Activated T-helper 1 cell treated with anti-CD3 and anti-CD28 coated beads, Interleukin-2, amount 50 U/mL, for 16 hours (primary cell): ENCODE data around the gene N4BP3.

Experiments used
- DNase-seq, 2 donors: peaks; one replicate each; pipeline ENCODE4 v3.0.0-alpha.2; 2020; ENCODE audit warnings: low read depth in 1 of 2, low spot score in 1 of 2

The N4BP3 gene

DNA sequence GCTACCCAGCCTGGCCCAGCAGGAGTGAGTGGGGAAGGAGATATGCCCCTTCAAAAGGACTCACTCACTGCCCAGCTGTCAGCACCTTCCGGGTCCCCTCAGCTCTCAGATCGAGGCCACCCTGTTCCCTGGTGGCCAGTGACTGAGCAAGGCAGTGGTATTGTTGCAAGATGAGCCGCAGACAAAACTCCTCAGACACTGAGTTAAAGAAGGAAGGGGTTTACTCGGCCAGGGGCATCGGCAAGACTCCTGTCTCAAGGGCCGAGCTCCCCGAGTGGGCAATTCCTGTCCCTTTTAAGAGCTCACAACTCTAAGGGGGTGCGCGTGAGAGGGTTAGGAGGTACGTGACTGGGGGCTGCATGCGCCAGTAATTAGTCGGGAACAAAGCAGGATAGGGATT is 9.7 kb upstream of the N4BP3 start:
- no peak for DNase-seq

- no peak for DNase-seq
Observed at GRCh38 chr5:178104492-178104891, 8.8 kb upstream of the N4BP3 start.

GRCh38 chr5:178106086-178106485 is 7.2 kb upstream of the N4BP3 start:
- DNase-seq: no peak

DNA sequence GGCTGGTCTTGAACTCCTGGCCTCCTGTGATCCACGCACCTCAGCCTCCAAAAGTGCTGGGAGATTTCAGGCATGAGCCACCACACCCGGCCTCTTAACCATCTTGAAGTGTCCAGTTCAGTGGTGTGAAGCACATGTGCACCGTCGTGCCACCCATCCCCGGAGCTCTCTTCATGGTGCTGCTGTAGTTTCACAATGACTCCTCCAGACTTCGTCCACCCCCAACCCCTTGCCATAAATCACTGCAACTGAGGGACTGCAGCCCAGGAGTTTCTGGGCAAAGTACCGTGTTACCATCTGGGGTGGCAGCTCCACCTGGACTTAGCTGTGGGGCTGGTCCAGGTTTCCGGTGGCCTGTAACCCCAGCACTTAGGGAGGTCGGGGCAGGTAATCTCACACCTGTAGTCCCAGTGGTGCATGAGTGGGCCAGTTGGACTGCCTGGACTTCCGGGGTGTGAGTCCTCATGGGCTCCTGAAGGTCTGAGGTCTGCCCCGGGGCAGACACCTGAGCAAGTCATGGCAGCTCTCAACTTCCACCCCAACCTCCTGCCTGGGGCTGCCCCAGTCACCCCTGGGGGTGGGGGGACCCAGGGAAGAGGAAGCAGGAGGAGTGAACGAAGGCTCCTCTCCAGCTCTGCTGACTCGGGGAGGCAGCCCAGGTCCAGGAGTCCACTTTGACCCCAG is 6.6 kb upstream of the N4BP3 start:
- no peak for DNase-seq

DNA sequence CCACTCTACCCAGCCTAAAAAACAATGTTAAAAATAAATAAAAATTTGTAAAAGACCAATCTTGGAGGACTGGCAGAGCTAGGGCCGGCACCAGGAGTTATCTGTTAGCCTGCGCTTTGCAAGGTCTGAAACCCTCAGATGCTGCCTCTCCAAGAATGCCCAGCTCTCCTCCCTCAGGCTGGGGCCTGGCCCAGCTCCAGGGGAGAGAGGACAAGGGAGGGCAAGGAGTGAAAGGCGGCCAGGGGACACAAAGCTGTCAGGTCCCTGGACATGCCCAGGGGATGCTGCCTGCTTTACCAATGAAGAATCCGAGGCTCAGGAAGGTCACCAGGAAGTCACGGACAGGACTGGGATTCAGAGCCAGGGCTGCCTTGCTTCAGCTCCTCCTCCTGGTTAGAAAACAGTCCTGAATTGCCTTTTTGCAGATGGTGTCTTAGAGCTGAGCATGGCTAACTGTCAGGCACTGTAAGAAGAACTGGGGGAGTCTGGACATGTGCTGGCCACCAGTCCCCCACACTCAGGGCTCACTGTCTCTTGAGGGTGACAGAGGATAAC is 5.5 kb upstream of the N4BP3 start:
- no peak for DNase-seq

DNA sequence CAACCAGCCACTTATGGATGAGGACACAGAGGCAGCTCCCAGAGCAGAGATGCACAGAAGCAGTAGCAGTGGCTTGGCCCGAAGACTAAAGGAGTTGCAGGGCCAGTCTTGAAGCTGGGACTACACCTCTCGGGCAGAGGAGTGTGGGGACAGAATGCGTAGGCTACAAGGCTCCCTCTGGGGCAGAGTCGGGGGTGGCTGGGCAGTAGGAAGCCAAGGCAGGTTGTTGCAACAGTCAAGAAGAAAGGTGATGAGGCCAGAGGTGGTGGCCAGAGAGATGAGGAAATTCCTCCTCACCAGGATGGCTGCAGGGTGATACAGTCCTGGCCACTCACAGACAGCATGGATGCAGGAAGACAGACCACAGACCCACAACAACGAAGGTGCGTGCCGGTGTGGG is 4.9 kb upstream of the N4BP3 start:
- DNase-seq: no peak

GRCh38 chr5:178108966-178109365 is 4.4 kb upstream of the N4BP3 start:
- DNase-seq: no peak

- DNase-seq: no peak
Observed at GRCh38 chr5:178110511-178110910, 2.8 kb upstream of the N4BP3 start.

- no peak for DNase-seq
Observed at GRCh38 chr5:178111925-178112324, 1.4 kb upstream of the N4BP3 start.

DNA sequence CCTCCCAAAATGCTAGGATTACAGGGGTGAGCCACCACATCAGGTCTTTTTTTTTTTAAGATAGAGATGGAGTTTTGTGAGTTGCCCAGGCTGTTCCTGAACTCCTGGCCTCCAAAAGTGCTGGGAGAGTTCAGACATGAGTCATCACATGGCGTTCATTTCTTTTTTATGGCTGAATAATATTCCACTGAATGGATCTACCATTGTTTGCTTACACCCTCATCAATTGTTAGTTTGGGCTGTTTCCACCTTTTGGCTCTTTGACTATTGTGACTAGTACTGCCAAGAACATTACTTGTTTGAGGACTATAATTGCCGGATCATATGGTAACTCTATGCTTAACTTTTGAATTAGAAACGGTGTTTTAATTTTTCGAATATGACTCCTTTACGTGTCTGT is 787 bp upstream of the N4BP3 start:
- no peak for DNase-seq

DNA sequence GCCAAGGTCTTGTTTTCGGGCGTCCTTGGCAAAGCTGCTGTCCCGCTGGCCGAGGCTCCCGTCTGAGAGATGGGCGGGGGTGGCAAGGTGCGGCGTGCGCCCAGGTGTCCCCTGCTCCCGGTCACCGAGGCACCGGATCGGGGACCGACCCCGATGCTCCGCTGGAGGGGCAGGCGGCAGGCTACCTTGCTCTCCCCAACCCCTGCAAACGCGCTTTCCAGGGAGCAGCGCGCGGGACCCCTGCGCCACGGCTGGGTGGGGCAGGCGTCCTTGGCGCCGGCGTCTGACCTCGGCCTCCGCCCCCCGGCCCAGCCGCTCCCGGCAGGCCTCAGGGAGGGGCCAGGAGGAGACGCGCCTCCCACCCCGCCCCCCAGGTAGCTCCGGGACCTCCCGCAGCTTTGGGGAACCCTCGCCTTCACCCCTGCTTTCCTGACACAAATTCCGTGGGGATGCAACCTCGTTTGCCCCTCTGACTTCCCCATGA is 551 bp downstream of the N4BP3 start:
- no peak for DNase-seq

GRCh38 chr5:178114325-178115135 is 1.2 kb downstream of the N4BP3 start:
- DNase-seq: no peak

GRCh38 chr5:178115136-178115813 is 1.9 kb downstream of the N4BP3 start:
- DNase-seq: no peak

DNA sequence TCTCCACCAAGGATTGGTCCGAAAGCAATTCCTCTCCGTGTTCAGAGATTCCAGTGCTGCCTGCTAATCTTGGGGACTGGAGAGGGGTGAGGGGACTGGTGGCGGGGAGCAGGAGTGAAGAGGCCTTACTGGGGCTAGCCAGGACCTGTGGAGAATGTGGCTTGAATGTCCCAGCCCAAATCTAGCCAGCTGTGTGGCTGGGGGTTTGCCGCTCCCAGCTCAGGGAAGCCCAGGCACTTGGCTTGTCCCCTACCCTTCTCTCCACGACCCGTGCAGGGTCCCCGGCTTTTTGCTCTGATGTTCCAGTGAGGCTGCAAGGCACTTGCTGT is 2.4 kb downstream of the N4BP3 start:
- DNase-seq: no peak

- peak in 1 of 2 donors; percentile 48 for DNase-seq
Observed at GRCh38 chr5:178116143-178116885, 3.0 kb downstream of the N4BP3 start.

DNA sequence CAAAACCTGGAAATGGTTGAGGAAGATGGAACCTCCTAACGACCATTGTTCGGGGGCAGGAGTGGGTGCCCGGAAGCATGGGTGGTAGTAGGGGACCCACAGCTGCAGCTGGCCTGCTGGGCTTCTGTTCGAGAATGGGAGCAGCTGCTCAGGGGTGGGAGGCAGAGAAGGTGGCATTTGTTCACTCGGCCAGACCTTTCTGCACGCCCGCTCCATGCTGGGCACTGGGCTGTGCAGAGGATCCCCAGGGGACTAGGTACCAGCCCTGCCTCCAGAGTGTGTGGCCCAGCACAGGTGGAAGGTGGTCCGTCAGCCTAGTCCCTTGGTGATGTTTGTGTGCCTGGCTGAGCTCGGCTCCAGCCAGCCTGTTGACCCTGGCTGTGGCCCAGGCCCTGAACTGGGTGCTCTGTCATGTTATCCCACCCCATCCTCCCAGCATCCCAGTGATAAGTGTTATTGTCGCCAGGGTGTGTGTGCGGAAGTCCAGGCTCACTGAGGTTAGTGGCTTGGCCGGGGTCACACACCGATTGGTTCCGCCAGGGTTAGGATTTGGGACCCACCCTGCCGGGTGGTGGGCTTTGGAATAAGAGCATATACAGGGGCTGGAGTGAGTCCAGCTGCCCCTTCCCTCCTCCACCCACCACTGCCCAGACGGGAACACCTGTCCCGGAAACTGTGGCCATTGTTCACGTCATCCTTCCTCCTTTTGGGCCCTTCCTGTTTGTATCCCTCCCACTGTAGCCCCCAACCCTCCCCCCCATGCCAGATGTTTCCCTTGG is 4.8 kb downstream of the N4BP3 start:
- no peak for DNase-seq

DNA sequence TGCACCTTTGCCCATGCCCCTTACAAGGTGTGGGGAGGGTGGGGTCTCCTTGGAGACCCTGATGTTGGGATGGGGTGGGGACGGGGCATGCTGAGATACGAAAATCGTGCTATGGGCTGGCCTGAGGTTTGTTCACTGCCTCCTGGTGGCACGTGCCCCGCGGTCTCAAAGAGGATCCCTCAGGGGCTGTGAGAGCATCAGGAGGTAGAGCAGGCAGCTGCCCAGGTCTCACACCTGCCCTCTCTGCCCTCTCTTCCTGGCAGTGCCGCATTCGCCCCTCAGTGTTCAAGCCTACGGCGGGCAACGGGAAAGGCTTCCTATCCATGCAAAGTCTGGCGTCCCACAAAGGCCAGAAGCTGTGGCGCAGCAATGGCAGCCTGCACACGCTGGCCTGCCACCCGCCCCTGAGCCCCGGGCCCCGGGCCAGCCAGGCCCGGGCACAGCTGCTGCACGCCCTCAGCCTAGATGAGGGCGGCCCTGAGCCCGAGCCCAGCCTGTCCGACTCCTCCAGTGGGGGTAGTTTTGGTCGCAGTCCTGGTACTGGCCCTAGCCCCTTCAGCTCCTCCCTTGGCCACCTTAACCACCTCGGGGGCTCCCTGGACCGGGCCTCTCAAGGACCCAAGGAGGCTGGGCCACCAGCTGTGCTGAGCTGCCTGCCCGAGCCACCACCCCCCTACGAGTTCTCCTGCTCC is 6.7 kb downstream of the N4BP3 start:
- DNase-seq: no peak

DNA sequence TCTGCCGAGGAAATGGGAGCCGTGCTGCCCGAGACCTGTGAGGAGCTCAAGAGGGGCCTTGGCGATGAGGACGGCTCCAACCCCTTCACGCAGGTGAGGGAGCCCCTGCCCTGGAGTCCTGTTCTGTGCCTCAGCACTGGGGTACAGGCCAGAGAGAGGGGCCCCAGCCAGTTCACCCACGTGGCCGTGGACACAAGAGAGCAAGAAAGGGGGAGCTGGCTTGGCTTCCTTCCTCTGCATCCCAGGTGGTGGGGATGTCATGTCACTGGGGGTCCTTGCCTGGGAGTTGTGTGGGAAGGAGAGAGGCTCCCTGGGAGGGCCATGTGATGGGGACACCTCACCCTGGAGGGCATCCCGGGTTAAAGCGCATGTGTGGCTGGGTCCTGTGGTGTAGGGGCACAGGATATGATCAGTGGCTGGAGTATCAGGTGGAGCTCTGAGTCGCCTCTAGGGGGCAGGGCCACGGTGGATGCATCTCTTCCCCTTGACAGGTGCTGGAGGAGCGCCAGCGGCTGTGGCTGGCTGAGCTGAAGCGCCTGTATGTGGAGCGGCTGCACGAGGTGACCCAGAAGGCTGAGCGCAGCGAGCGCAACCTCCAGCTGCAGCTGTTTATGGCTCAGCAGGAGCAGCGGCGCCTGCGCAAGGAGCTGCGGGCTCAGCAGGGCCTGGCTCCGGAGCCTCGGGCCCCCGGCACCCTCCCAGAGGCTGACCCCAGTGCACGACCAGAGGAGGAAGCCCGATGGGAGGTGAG is 7.5 kb downstream of the N4BP3 start:
- peak; percentile 61 to 76 for DNase-seq
